GM12878 (cell line): ENCODE data around the gene ZNF410. TPM values are rescaled to one million over a fixed set of nuclear protein-coding genes. Genes with fewer than 3 reads are reported as not detected.

Experiments
- ATAC-seq: fragments of 200-7000 bp; cut with Tn5 transposase; 3 replicates; pipeline ENCODE4 v1.9.1; 2020; ENCODE audit warnings: mild to moderate bottlenecking, moderate library complexity
- BruUV-seq: library from RNA; stranded (reverse); fragments of 400-500 nt; replicated peaks from 2 replicates; lab custom pipeline; 2021; lab: Mats Ljungman, UMichigan
- CTCF ChIA-PET: fragments of 300-600 bp; sonication (Branson Sonifier 250); formaldehyde crosslinking; extraction: SDS; loops from one replicate; lab custom pipeline; 2021; ENCODE audit warnings: inconsistent platforms; lab: Yijun Ruan, JAX
- POLR2A ChIA-PET: fragments of 350-600 bp; formaldehyde crosslinking; extraction: SDS; loops from one replicate; lab custom pipeline; 2021; ENCODE audit warnings: inconsistent platforms; lab: Charles Lee
- RAD21 ChIA-PET: fragments of 300-600 bp; sonication (Branson Sonifier 250); formaldehyde crosslinking; loops from one replicate; lab custom pipeline; 2023; ENCODE audit warnings: antibody characterized with exemption; ENCODE audit not compliant: unreplicated experiment; lab: Charles Lee
- SMC1A ChIA-PET: fragments of 300-600 bp; sonication (Branson Sonifier 250); formaldehyde crosslinking; loops from one replicate; lab custom pipeline; 2023; ENCODE audit not compliant: unreplicated experiment, uncharacterized antibody; lab: Charles Lee
- DNase-seq: peaks from one replicate; pipeline ENCODE4 v3.0.0-alpha.2; 2011; ENCODE audit warnings: low read depth, low spot score
- FAIRE-seq: peaks from 3 replicates; lab custom pipeline; 2011; peaks lifted over from hg19 to GRCh38; lab: Jason Lieb, UNC
- H2AFZ ChIP-seq: 2 replicates; pipeline ENCODE4 v1.6.0; 2011; ENCODE audit warnings: low read depth, low read length, control low read depth; ENCODE audit not compliant: control insufficient read depth
- H3K27ac ChIP-seq: 2 replicates; pipeline ENCODE4 v1.5.1; 2011; ENCODE audit warnings: control low read depth; ENCODE audit not compliant: control insufficient read depth, insufficient read depth
- H3K27me3 ChIP-seq, 2 experiments: replicated peaks in 1 of 2; 2 replicates each; pipeline versions ENCODE4 v1.6.0 to v1.6.1; 2011; ENCODE audit warnings: low read length in 1 of 2; ENCODE audit not compliant: control insufficient read depth in 2 of 2, insufficient read depth in 2 of 2
- H3K36me3 ChIP-seq, 2 experiments: 2 replicates each; pipeline ENCODE4 v1.5.1; 2011; ENCODE audit warnings: low read length in 1 of 2; ENCODE audit not compliant: control insufficient read depth in 2 of 2, insufficient read depth in 2 of 2
- H3K4me1 ChIP-seq: 2 replicates; pipeline ENCODE4 v1.6.1; 2011; ENCODE audit warnings: mild to moderate bottlenecking, low read length, moderate library complexity, mixed read lengths; ENCODE audit not compliant: control insufficient read depth, insufficient read depth
- H3K4me2 ChIP-seq: 2 replicates; pipeline ENCODE4 v1.6.0; 2011; ENCODE audit warnings: control low read depth; ENCODE audit not compliant: control insufficient read depth, insufficient read depth
- H3K4me3 ChIP-seq: fragments of 200-600 bp; sonication (generic); 2 replicates; pipeline ENCODE4 v1.5.1; 2016
- H3K79me2 ChIP-seq: 2 replicates; pipeline ENCODE4 v1.6.0; 2011; ENCODE audit warnings: low read length; ENCODE audit not compliant: control insufficient read depth, insufficient read depth
- H3K9ac ChIP-seq: 2 replicates; pipeline ENCODE4 v1.8.0; 2011; ENCODE audit warnings: low read length, control low read depth, mixed read lengths; ENCODE audit not compliant: control insufficient read depth, insufficient read depth
- H3K9me3 ChIP-seq: replicated peaks from 3 replicates; pipeline ENCODE4 v1.5.1; 2011; ENCODE audit warnings: mild to moderate bottlenecking, low read length; ENCODE audit not compliant: control insufficient read depth, insufficient read depth
- H4K20me1 ChIP-seq: 2 replicates; pipeline ENCODE4 v1.6.0; 2011; ENCODE audit not compliant: control insufficient read depth, insufficient read depth
- BMI1 ChIP-seq: fragments of 450-650 bp; IDR thresholded peaks from 2 replicates; pipeline ENCODE4 v1.6.1; 2016; ENCODE audit warnings: mild to moderate bottlenecking, moderate library complexity, borderline replicate concordance
- EZH2 ChIP-seq: IDR thresholded peaks from 2 replicates; pipeline ENCODE4 v1.6.1; 2012; ENCODE audit warnings: low read depth, mild to moderate bottlenecking, control low read depth, inconsistent platforms, low read length, borderline replicate concordance; ENCODE audit not compliant: control insufficient read depth
- IRF4 ChIP-seq: IDR thresholded peaks from 2 replicates; pipeline ENCODE4 v1.6.1; 2011; ENCODE audit warnings: low read depth, low read length
- NFXL1 ChIP-seq: fragments of 450-650 bp; IDR thresholded peaks from 2 replicates; pipeline ENCODE4 v1.6.1; 2017; ENCODE audit warnings: antibody characterized with exemption, mild to moderate bottlenecking, borderline replicate concordance
- POLR2AphosphoS2 ChIP-seq: IDR thresholded peaks from 2 replicates; pipeline ENCODE4 v1.6.1; 2011; ENCODE audit warnings: low read depth, mild to moderate bottlenecking, low read length, improper control_type of control experiment, moderate library complexity
- SREBF2 ChIP-seq: IDR thresholded peaks from 2 replicates; pipeline ENCODE4 v1.6.1; 2012; ENCODE audit warnings: mild to moderate bottlenecking, low read length
- TARDBP ChIP-seq: IDR thresholded peaks from 2 replicates; pipeline ENCODE4 v1.6.1; 2016; ENCODE audit warnings: borderline replicate concordance
- ZNF622 ChIP-seq: fragments of 450-650 bp; IDR thresholded peaks from 2 replicates; pipeline ENCODE4 v1.6.1; 2017; ENCODE audit warnings: mild to moderate bottlenecking, inconsistent platforms
- WGBS: methylation state at CpG from one replicate; pipeline ENCODE4 v1.1.6; 2016; ENCODE audit warnings: low lambda C conversion rate; ENCODE audit not compliant: insufficient replicate concordance, insufficient coverage; ENCODE audit errors: missing lambda C conversion rate; 5-methylcytosine and 5-hydroxymethylcytosine counted together
- in situ Hi-C: fragments of 300-500 bp; cut with MboI; formaldehyde crosslinking; loops from 9 replicates; pipeline ENCODE4 v1.14.3; 2018; ENCODE audit warnings: mixed read lengths
- intact Hi-C: fragments of 100-400 bp; cut with micrococcal nuclease; formaldehyde crosslinking; loops from one replicate; pipeline ENCODE4 v1.14.2; 2022; ENCODE audit not compliant: unreplicated experiment
- polyA plus RNA-seq, 11 experiments: library from polyadenylated mRNA; depleted of rRNA in 4 of 11; unstranded in 6 of 11; stranded (reverse) in 5 of 11; fragments of >200 nt; fragmentation: Nextera tagmentation in 4 of 11; fragmentation: Illumina TruSeq in 1 of 11; extraction: Ambion mirVana in 4 of 11; extraction: Trizol in 1 of 11; gene quantifications; 1 replicate in 1 of 11; 2 replicates in 10 of 11; pipeline versions ENCODE4 v1.2.1 to v1.2.3, GENCODE V29; 2011 to 2016; ENCODE audit warnings: inconsistent platforms in 2 of 11, missing spikeins in 2 of 11, low read depth in 1 of 11
- total RNA-seq, 4 experiments: library from RNA; depleted of rRNA in 3 of 4; stranded (reverse); fragments of >200 nt in 3 of 4; fragmentation: Illumina TruSeq in 1 of 4; extraction: Trizol in 1 of 4; gene quantifications; 2 replicates each; pipeline versions ENCODE4 v1.2.1 to v1.2.3, GENCODE V29; 2013 to 2021
- TF ChIP-seq, protein P1 (sequence below): fragments of 450-650 bp; IDR thresholded peaks from 2 replicates; pipeline ENCODE4 v1.6.1; 2018; ENCODE audit warnings: mild to moderate bottlenecking, low read depth, moderate library complexity; ENCODE audit not compliant: partially characterized antibody
- TF ChIP-seq, protein P2 (sequence below): IDR thresholded peaks from 2 replicates; pipeline ENCODE4 v1.6.1; 2012; ENCODE audit warnings: low read length, inconsistent platforms
- TF ChIP-seq, protein P3 (sequence below): fragments of 450-650 bp; formaldehyde crosslinking; IDR thresholded peaks from 2 replicates; pipeline ENCODE4 v1.5.0; 2022; ENCODE audit warnings: mild to moderate bottlenecking, missing genetic modification characterization

Gene ZNF410
- total and polyA plus RNA-seq, 10 of the 15 experiments (the other 5 are each of a cell fraction or from before 2014, with no cell fraction given) = 31.2 to 56.6 (median 47.7) TPM

- TF ChIP-seq, protein P1, sequence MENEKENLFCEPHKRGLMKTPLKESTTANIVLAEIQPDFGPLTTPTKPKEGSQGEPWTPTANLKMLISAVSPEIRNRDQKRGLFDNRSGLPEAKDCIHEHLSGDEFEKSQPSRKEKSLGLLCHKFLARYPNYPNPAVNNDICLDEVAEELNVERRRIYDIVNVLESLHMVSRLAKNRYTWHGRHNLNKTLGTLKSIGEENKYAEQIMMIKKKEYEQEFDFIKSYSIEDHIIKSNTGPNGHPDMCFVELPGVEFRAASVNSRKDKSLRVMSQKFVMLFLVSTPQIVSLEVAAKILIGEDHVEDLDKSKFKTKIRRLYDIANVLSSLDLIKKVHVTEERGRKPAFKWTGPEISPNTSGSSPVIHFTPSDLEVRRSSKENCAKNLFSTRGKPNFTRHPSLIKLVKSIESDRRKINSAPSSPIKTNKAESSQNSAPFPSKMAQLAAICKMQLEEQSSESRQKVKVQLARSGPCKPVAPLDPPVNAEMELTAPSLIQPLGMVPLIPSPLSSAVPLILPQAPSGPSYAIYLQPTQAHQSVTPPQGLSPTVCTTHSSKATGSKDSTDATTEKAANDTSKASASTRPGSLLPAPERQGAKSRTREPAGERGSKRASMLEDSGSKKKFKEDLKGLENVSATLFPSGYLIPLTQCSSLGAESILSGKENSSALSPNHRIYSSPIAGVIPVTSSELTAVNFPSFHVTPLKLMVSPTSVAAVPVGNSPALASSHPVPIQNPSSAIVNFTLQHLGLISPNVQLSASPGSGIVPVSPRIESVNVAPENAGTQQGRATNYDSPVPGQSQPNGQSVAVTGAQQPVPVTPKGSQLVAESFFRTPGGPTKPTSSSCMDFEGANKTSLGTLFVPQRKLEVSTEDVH = no peak
- TF ChIP-seq NFXL1 (no peak), SREBF2 (no peak)
These were observed 39.7 kb upstream of the ZNF410 start (continued) for GRCh38 chr14:73846947-73847346.

GRCh38 chr14:73851000-73851399 is 35.7 kb upstream of the ZNF410 start:
- RAD21 ChIA-PET = interaction anchor here (0.6 to 3.2 kb wide), 12 partner anchors 14 to 342 kb away, joined by 3 to 13 read pairs (median 4); partner anchors contain the start of gene ZNF410
- intact Hi-C loops = loop anchor here (2.0 kb wide), 1 partner anchor 36 kb away; the partner anchor contains the start of gene ZNF410
- no peak for DNase-seq
- POLR2A ChIA-PET = interaction anchor here (0.5 to 2.2 kb wide), 4 partner anchors 36 to 1370 kb away, joined by 3 to 13 read pairs (median 4); partner anchors contain the start of gene ZNF410
- Histone ChIP-seq H3K27me3 (no peaks in the 10 kb centered on the region), H4K20me1 (no peaks in the 10 kb centered on the region), H3K9me3 (no peaks in the 10 kb centered on the region; the same call in 2 of the 3 replicates), H2AFZ (peak overlapping the region; percentile 98), H3K4me1 (peaks cover 3% of the 10 kb centered on the region; the same call in 1 of the 2 replicates), H3K79me2 (no peaks in the 10 kb centered on the region), H3K4me3 (peak overlapping the region; percentile 76), H3K4me2 (peak overlapping the region; percentile 81), H3K9ac (peak overlapping the region; percentile 70), H3K27ac (no peak overlapping the region), H3K36me3 (no peaks in the 10 kb centered on the region)
- no TSS peak for BruUV-seq
- 58% methylated on average over 6 of the region's 6 CpGs for WGBS
- FAIRE-seq = no peak
- TF ChIP-seq, protein P2, sequence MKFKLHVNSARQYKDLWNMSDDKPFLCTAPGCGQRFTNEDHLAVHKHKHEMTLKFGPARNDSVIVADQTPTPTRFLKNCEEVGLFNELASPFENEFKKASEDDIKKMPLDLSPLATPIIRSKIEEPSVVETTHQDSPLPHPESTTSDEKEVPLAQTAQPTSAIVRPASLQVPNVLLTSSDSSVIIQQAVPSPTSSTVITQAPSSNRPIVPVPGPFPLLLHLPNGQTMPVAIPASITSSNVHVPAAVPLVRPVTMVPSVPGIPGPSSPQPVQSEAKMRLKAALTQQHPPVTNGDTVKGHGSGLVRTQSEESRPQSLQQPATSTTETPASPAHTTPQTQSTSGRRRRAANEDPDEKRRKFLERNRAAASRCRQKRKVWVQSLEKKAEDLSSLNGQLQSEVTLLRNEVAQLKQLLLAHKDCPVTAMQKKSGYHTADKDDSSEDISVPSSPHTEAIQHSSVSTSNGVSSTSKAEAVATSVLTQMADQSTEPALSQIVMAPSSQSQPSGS = no peak
- TF ChIP-seq EZH2 (no peak), POLR2AphosphoS2 (no peak), TARDBP (no peak), IRF4 (no peak), ZNF622 (no peak), SREBF2 (no peak), BMI1 (no peak)
- TF ChIP-seq, protein P3, sequence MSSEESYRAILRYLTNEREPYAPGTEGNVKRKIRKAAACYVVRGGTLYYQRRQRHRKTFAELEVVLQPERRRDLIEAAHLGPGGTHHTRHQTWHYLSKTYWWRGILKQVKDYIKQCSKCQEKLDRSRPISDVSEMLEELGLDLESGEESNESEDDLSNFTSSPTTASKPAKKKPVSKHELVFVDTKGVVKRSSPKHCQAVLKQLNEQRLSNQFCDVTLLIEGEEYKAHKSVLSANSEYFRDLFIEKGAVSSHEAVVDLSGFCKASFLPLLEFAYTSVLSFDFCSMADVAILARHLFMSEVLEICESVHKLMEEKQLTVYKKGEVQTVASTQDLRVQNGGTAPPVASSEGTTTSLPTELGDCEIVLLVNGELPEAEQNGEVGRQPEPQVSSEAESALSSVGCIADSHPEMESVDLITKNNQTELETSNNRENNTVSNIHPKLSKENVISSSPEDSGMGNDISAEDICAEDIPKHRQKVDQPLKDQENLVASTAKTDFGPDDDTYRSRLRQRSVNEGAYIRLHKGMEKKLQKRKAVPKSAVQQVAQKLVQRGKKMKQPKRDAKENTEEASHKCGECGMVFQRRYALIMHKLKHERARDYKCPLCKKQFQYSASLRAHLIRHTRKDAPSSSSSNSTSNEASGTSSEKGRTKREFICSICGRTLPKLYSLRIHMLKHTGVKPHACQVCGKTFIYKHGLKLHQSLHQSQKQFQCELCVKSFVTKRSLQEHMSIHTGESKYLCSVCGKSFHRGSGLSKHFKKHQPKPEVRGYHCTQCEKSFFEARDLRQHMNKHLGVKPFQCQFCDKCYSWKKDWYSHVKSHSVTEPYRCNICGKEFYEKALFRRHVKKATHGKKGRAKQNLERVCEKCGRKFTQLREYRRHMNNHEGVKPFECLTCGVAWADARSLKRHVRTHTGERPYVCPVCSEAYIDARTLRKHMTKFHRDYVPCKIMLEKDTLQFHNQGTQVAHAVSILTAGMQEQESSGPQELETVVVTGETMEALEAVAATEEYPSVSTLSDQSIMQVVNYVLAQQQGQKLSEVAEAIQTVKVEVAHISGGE (CRISPR knock-in tag) = no peak
- no peak for ATAC-seq
- in situ Hi-C loops = no loop called here
- SMC1A ChIA-PET = interaction anchor here (0.7 to 2.8 kb wide), 17 partner anchors 9 to 218 kb away, joined by 3 to 10 read pairs (median 3); no protein-coding TSS in a partner anchor
- CTCF ChIA-PET = interaction anchor here (1.4 to 2.5 kb wide), 6 partner anchors 21 to 122 kb away, joined by 3 to 11 read pairs (median 6); no protein-coding TSS in a partner anchor
